Fibroblast of pulmonary artery (primary cell): ENCODE data around the gene EHBP1.

Experiments
- DNase-seq: peaks from one replicate; pipeline ENCODE4 v3.0.0-alpha.2; 2010; ENCODE audit warnings: low read depth
- H3K4me3 ChIP-seq: replicated peaks from 2 replicates; pipeline ENCODE4 v1.5.1; 2011; ENCODE audit warnings: low read depth, mild to moderate bottlenecking, control low read depth, low read length, moderate library complexity
- CTCF ChIP-seq: IDR thresholded peaks from 2 replicates; pipeline ENCODE4 v1.5.1; 2011; ENCODE audit warnings: mild to moderate bottlenecking, control low read depth, low read length, inconsistent platforms; ENCODE audit errors: missing control alignments

Gene EHBP1

GRCh38 chr2:62740221-62740620 lies 34.7 kb downstream of the EHBP1 start:
- no peak overlapping the region for H3K4me3 ChIP-seq
- no peak for DNase-seq
- TF ChIP-seq CTCF = no peak

DNA sequence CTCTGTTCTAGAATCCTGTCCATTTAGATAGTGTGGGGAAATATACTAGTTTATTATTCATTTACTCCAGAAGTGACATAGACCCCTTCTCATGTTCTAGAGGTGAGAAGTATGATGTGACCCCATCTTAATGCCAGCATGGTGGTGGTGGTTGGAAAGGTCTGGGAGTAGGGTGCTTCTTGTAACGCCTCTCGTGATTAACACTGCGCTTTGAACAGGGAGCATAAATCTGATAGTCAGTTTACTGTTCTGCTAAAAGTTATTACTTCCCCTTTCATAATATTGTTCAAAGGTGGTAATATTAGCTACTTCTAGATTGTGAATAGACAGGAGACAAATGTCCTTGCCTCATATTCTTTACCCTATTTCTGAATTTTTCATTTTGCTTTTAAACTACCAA lies 35.6 kb downstream of the EHBP1 start:
- no peak for DNase-seq
- TF ChIP-seq CTCF = no peak
- no peak overlapping the region for H3K4me3 ChIP-seq

- DNase-seq = no peak
- no peak for TF ChIP-seq CTCF
- no peak overlapping the region for H3K4me3 ChIP-seq
These were observed 36.6 kb downstream of the EHBP1 start for GRCh38 chr2:62741954-62742722.

DNA sequence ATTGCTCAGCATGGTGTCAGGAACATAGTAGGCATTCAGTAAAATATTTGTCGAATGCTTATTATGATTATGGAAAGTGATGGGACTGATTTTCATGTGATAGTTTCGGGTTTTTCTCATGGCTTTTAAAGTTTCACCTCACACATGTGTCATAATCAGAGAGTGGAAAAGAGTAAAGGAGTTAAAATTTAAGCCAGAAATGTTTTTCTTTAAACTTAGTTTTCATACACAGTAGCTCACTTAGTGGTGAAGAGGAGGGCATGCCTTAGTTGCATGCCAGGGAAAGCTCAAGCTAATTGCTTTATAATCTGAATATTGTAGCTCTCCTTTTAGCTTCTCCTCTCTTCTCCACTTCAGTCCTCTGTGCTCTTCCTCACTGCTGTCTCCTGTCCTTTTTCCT lies 38.0 kb downstream of the EHBP1 start:
- no peak for TF ChIP-seq CTCF
- no peak for DNase-seq
- no peak overlapping the region for H3K4me3 ChIP-seq

GRCh38 chr2:62744603-62745002 lies 39.1 kb downstream of the EHBP1 start:
- H3K4me3 ChIP-seq = no peak overlapping the region
- DNase-seq = no peak
- TF ChIP-seq CTCF = no peak

- H3K4me3 ChIP-seq = no peak overlapping the region
- no peak for DNase-seq
- no peak for TF ChIP-seq CTCF
These were observed 40.5 kb downstream of the EHBP1 start for GRCh38 chr2:62745891-62746481.

DNA sequence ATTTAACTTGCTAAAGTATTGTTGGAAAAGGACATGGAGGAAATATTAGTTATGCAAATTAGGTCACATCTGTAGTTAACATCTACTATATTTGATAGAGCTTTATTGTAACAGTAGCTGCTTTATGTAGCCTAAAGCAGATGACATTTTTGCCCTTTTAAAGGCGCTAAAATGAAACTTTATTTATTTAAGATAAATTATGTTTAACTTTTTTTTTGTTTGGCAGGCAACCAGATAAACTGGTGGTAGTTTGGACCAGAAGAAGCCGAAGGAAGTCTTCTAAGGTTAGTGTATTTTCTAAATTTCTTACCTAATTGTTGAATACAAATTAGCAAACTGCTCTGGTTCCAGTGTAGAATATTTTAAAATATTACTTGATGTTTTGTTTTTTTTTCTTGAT lies 41.7 kb downstream of the EHBP1 start:
- TF ChIP-seq CTCF = no peak
- no peak for DNase-seq
- no peak overlapping the region for H3K4me3 ChIP-seq
